Neural cell (in vitro differentiated cells): Measurements from ENCODE around the gene PID1. TPM values are rescaled to one million over a fixed set of nuclear protein-coding genes. Genes with fewer than 3 reads are reported as not detected.

Experiments used
- H2AFZ ChIP-seq: fragments of 200-600, 300-800 bp; sonication (generic), shearing (Covaris generic); 2 replicates; pipeline ENCODE4 v1.6.0; 2014; ENCODE audit warnings: low read depth, mild to moderate bottlenecking, antibody characterized with exemption, low read length, moderate library complexity
- H3F3A ChIP-seq: fragments of 200-600 bp; shearing (Covaris generic); 2 replicates; pipeline ENCODE4 v1.6.1; 2016; ENCODE audit warnings: mild to moderate bottlenecking, moderate library complexity, mixed read lengths, antibody characterized with exemption, low read length; ENCODE audit not compliant: insufficient read depth, poor library complexity, severe bottlenecking
- H3K27ac ChIP-seq: fragments of 200-600, 300-800 bp; sonication (generic), shearing (Covaris generic); 2 replicates; pipeline ENCODE4 v1.5.1; 2014; ENCODE audit warnings: mild to moderate bottlenecking, low read length, moderate library complexity
- H3K27me3 ChIP-seq: fragments of 300-800, 200-600 bp; sonication (generic), shearing (Covaris generic); 2 replicates; pipeline ENCODE4 v1.6.0; 2014; ENCODE audit warnings: mild to moderate bottlenecking, low read depth, low read length, moderate library complexity; ENCODE audit not compliant: insufficient read depth
- H3K36me3 ChIP-seq: fragments of 300-800, 200-600 bp; sonication (generic), shearing (Covaris generic); 2 replicates; pipeline ENCODE4 v1.5.1; 2014; ENCODE audit warnings: mild to moderate bottlenecking, antibody characterized with exemption, low read length, moderate library complexity; ENCODE audit not compliant: insufficient read depth
- H3K4me2 ChIP-seq: fragments of 300-800, 200-600 bp; sonication (generic), shearing (Covaris generic); 2 replicates; pipeline ENCODE4 v1.6.0; 2014; ENCODE audit warnings: mild to moderate bottlenecking, low read length
- H3K4me3 ChIP-seq: fragments of 300-800, 200-600 bp; sonication (generic), shearing (Covaris generic); 2 replicates; pipeline ENCODE4 v1.5.1; 2014; ENCODE audit warnings: mild to moderate bottlenecking, low read length, moderate library complexity
- H3K79me2 ChIP-seq: fragments of 200-600 bp; shearing (Covaris generic); replicated peaks from 2 replicates; pipeline ENCODE4 v1.6.0; 2014; ENCODE audit warnings: mild to moderate bottlenecking, low read length, moderate library complexity; ENCODE audit not compliant: insufficient read depth
- H3K9ac ChIP-seq: fragments of 300-800, 200-600 bp; sonication (generic), shearing (Covaris generic); 2 replicates; pipeline ENCODE4 v1.6.1; 2016; ENCODE audit warnings: mild to moderate bottlenecking, low read length, mixed read lengths
- H3K9me2 ChIP-seq: fragments of 200-600 bp; shearing (Covaris generic); 2 replicates; pipeline ENCODE4 v1.6.1; 2016; ENCODE audit warnings: mild to moderate bottlenecking, low read length, mixed read lengths; ENCODE audit not compliant: insufficient read depth
- H3K9me3 ChIP-seq: fragments of 200-600, 300-800 bp; sonication (generic), shearing (Covaris generic); 2 replicates; pipeline ENCODE4 v1.6.1; 2016; ENCODE audit warnings: mild to moderate bottlenecking, mixed run types, low read length, moderate library complexity, mixed read lengths
- H4K20me1 ChIP-seq: fragments of 200-600 bp; shearing (Covaris generic); 2 replicates; pipeline ENCODE4 v1.6.1; 2016; ENCODE audit warnings: mild to moderate bottlenecking, mixed run types; ENCODE audit not compliant: insufficient read depth
- EP300 ChIP-seq: fragments of 450-650 bp; conservative IDR thresholded peaks from 2 replicates; pipeline ENCODE4 v1.6.1; 2014; ENCODE audit warnings: antibody characterized with exemption, mild to moderate bottlenecking, moderate library complexity; ENCODE audit not compliant: poor library complexity, severe bottlenecking
- MXI1 ChIP-seq: fragments of 450-650 bp; conservative IDR thresholded peaks from 2 replicates; pipeline ENCODE4 v1.6.1; 2014; ENCODE audit warnings: antibody characterized with exemption, mild to moderate bottlenecking; ENCODE audit not compliant: poor library complexity, severe bottlenecking
- POLR2AphosphoS5 ChIP-seq: IDR thresholded peaks from 2 replicates; pipeline ENCODE4 v1.6.1; 2012
- SMC3 ChIP-seq: fragments of 450-650 bp; conservative IDR thresholded peaks from 2 replicates; pipeline ENCODE4 v1.6.1; 2014; ENCODE audit warnings: antibody characterized with exemption, mild to moderate bottlenecking, moderate library complexity; ENCODE audit not compliant: poor library complexity
- TAF1 ChIP-seq: IDR thresholded peaks from 2 replicates; pipeline ENCODE4 v1.6.1; 2012; ENCODE audit warnings: low read depth
- polyA plus RNA-seq: library from polyadenylated mRNA; depleted of rRNA; stranded (reverse); fragments of >200 nt; gene quantifications from 2 replicates; pipeline ENCODE4 v1.2.3, GENCODE V29; 2014
- TF ChIP-seq, protein P1 (sequence below): IDR thresholded peaks from 2 replicates; pipeline ENCODE4 v1.6.1; 2012; ENCODE audit warnings: borderline replicate concordance
- TF ChIP-seq, protein P2 (sequence below): fragments of 450-650 bp; IDR thresholded peaks from 2 replicates; pipeline ENCODE4 v1.5.1; 2014; ENCODE audit warnings: antibody characterized with exemption, mild to moderate bottlenecking, moderate library complexity; ENCODE audit not compliant: poor library complexity, severe bottlenecking

Gene PID1
- polyA plus RNA-seq, 1 donor from 2014 or later = 11.0 TPM

DNA sequence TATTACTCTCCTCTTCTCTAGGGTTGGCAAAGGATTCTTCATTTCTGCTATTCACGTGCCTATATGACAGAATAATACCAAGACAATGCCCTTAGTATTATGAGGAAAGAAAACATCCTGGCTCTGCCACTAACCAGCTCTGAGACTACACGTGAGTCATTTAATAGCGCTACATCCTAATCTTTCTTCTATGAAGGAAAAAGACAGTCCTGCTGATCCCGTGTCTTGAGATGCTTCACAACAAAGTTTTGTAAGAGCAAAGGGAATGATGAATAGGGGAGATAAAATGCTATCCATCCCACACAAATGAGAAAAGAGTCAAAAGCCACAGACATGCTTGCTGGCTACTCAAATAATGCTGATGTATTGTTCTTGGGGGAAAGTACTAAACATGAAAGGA lies 152.8 kb downstream of the PID1 start:
- H3F3A ChIP-seq = no peaks in the 10 kb centered on the region
- no peaks in the 10 kb centered on the region for H3K36me3 ChIP-seq
- no peak overlapping the region for H2AFZ ChIP-seq
- H3K9me3 ChIP-seq = no peaks in the 10 kb centered on the region
- H3K27me3 ChIP-seq = no peaks in the 10 kb centered on the region
- H3K9ac ChIP-seq = no peak overlapping the region
- no peak overlapping the region for H3K4me3 ChIP-seq
- no peak overlapping the region for H3K4me2 ChIP-seq
- H4K20me1 ChIP-seq = no peaks in the 10 kb centered on the region
- no peaks in the 10 kb centered on the region for H3K79me2 ChIP-seq
- no peaks in the 10 kb centered on the region for H3K9me2 ChIP-seq
- no peak for TF ChIP-seq MXI1
- TF ChIP-seq, protein P1, sequence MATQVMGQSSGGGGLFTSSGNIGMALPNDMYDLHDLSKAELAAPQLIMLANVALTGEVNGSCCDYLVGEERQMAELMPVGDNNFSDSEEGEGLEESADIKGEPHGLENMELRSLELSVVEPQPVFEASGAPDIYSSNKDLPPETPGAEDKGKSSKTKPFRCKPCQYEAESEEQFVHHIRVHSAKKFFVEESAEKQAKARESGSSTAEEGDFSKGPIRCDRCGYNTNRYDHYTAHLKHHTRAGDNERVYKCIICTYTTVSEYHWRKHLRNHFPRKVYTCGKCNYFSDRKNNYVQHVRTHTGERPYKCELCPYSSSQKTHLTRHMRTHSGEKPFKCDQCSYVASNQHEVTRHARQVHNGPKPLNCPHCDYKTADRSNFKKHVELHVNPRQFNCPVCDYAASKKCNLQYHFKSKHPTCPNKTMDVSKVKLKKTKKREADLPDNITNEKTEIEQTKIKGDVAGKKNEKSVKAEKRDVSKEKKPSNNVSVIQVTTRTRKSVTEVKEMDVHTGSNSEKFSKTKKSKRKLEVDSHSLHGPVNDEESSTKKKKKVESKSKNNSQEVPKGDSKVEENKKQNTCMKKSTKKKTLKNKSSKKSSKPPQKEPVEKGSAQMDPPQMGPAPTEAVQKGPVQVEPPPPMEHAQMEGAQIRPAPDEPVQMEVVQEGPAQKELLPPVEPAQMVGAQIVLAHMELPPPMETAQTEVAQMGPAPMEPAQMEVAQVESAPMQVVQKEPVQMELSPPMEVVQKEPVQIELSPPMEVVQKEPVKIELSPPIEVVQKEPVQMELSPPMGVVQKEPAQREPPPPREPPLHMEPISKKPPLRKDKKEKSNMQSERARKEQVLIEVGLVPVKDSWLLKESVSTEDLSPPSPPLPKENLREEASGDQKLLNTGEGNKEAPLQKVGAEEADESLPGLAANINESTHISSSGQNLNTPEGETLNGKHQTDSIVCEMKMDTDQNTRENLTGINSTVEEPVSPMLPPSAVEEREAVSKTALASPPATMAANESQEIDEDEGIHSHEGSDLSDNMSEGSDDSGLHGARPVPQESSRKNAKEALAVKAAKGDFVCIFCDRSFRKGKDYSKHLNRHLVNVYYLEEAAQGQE = no peak
- TF ChIP-seq SMC3 = no peak
- no peak for TF ChIP-seq TAF1
- TF ChIP-seq EP300 = no peak
- TF ChIP-seq, protein P2, sequence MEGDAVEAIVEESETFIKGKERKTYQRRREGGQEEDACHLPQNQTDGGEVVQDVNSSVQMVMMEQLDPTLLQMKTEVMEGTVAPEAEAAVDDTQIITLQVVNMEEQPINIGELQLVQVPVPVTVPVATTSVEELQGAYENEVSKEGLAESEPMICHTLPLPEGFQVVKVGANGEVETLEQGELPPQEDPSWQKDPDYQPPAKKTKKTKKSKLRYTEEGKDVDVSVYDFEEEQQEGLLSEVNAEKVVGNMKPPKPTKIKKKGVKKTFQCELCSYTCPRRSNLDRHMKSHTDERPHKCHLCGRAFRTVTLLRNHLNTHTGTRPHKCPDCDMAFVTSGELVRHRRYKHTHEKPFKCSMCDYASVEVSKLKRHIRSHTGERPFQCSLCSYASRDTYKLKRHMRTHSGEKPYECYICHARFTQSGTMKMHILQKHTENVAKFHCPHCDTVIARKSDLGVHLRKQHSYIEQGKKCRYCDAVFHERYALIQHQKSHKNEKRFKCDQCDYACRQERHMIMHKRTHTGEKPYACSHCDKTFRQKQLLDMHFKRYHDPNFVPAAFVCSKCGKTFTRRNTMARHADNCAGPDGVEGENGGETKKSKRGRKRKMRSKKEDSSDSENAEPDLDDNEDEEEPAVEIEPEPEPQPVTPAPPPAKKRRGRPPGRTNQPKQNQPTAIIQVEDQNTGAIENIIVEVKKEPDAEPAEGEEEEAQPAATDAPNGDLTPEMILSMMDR = no peak
- H3K27ac ChIP-seq = no peak overlapping the region

DNA sequence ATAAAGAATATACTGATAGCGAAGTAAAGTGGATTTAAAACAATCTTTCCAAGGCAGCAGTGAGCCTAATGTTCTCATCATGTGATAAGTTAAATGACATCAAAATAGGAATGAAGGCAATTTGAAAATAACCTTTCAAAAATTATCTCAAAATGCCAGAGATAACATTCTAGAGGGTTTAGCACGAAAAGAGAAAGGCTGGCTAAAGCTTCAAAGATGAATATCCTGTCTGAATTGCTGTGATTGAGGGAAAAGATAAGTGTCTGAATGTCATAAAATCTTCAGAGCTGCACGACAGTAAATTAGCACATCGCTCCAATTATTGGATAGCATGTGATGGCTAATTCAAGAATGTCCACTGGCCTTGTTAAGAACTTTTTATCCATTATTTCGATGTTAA lies 159.3 kb downstream of the PID1 start:
- Histone ChIP-seq H3K4me2 (peak overlapping the region; percentile 14), H3K4me3 (no peak overlapping the region), H3K9me3 (no peaks in the 10 kb centered on the region), H3K9me2 (no peaks in the 10 kb centered on the region), H3K9ac (no peak overlapping the region), H4K20me1 (no peaks in the 10 kb centered on the region), H3K27me3 (no peaks in the 10 kb centered on the region), H3K79me2 (no peaks in the 10 kb centered on the region), H3K27ac (peak overlapping the region; percentile 47), H3F3A (no peaks in the 10 kb centered on the region), H3K36me3 (no peaks in the 10 kb centered on the region), H2AFZ (no peak overlapping the region)
- TF ChIP-seq POLR2AphosphoS5 (peak; percentile 46), EP300 (peak; percentile 87)
- TF ChIP-seq, protein P2 = no peak
